NCI-H187 treated with DMSO at 0.1 percent for 48 hours (cell line): ENCODE results near the gene ATF7.
"Not testable (repeated sequence)": the region's sequence is repeated elsewhere in the genome, so short reads cannot be mapped to it uniquely, and the experiment has no call there.

ENCODE experiments used
- DNase-seq: peaks from one replicate; lab custom pipeline; 2025; lab: John Stamatoyannopoulos, UW

ATF7 gene

DNA sequence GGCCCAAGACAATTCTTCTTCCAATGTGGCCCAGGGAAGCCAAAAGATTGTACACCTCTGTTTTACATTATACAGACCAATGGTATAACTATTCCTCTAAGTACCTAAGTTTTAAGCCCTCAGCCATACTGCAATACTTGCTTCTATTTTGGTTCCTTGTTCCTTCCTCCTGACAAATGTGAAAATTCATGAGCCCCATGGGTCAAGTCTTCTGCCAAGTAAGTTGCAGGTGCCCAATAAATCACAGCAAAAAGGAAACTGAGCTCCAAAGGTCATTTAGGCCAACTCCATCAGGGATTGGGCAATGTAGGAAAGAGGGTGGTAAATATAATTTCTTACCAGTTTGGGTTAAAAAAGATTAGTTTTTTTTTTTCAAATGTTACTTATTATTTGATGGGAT lies 61.2 kb downstream of the ATF7 start:
- DNase-seq, result no peak

DNA sequence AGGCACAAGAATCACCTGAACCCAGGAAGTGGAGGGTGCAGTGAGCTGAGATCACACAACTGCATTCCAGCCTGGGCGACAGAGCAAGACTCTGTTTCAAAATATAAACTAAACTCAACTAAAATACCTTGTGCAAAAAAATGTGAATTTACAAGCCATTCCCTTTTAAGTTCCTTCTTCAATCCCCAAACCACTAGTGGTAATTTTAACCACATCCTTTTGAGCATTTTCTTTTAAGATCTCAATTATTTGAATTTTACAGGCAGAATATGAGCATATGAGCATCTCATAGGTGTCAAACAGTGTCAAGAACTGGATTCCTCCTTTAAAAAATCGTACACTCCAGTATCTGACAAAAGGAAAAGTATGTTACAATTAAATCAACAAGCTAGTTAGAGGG lies 61.9 kb downstream of the ATF7 start:
- no peak for DNase-seq

DNA sequence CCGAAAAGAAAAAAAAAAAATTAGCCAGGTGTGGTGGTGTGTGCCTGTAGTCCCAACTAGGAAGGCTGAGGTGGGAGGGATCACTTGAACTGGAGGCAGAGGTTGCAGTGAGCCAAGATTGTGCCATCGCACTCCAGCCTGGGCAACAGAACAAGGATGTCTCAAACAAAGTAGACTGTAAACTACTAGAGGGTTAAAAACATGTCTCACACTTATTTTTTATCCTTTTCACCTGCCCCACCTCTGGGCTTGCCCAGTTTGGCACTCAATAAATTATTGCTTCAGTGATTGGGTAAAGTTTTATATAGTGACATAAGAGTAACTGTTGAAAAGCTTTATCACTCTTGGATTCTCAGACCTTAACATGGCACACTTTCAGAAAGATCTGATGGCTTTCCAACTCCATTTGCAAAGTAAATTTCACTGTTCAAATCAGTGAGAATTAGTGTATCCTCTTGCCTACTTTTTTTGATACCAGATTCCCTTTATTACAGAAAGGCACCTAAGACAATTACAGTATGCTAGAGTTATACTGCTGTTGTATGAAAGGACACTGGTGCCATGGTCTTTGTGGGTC lies 62.6 kb downstream of the ATF7 start:
- no peak for DNase-seq

DNA sequence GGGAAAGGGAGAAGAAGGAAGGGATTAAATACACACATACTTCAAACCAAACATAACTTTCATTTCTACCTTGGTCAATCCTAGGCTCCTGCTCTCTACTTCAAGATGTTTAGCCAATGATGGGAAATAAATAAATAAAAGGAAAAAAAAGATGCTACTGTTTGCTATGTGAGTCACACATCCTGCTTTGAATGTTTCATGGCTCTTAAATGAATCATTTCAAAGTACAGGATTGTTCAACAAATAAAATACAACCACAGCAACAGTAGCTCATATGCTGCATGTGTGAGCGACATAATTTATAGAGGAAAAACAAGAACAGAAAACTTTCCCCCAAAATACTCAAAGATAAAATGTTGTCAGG lies 64.6 kb downstream of the ATF7 start:
- no peak for DNase-seq

DNA sequence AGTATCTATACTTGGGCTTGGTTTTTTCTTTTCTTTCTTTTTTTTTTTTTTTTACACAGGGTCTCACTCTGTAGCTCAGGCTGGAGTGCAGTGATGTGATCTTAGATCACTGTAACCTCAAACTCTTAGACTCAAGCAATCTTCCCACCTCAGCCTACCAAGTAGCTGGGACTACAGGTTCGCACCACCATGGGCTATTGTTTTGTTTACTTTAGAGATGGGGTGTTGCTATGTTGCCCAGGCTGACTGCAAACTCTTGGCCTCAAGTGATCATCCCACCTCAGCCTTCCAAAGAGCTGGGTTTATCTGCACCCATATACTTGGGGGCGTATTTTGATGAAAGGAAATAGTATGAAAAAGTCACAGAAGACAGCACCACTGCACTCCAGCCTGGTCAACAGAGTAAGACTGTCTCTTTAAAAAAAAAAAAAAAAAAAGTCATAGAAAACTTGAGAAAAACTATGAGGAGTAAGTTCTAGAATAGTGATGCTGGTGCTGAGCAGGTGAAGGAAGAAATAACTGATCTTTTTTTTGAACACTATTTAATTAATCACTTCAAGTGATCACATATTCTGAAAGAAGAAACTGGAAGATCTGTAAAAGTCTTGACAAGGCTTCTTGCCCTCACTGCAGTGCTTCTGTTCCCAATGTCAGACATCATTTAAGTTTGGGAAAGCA lies 65.1 kb downstream of the ATF7 start:
- no peak for DNase-seq

DNA sequence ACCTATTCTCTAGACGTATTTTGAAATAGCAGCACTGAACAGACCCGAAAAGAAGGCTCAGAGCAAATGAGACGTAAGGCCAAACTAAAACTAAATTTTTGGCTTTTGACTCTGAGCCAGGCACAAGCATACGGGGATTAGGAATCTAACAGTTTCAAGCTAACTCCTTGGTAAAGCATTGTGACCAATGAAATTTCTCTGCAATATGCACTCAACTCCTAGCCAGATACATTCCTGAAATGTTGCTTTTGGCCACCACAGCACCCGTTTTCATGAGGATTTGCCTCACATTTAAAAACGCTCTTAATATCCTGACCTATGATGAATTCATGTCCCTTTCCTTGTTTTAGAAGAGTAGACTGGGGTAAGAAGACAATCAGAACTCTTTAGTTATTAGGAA lies 65.8 kb downstream of the ATF7 start:
- DNase-seq, result no peak

DNA sequence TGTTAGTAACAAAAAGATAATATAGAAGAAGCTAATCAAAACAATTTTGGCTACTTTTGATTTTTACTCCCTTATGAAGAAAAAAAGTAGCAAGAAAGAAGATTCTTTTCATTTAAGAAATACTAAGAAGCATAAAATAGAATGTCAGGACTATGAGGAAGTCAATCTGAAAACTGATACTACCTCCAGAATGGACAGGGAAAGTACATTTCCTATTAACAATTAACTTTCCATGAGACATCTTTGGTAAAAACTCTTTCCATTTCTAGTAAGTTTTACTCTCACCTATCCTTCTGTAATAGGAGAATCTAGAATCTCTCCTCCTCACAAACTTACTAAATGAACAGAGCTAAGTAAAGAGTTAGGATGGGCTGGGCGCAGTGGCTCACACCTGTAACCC lies 67.6 kb downstream of the ATF7 start:
- no peak for DNase-seq

DNA sequence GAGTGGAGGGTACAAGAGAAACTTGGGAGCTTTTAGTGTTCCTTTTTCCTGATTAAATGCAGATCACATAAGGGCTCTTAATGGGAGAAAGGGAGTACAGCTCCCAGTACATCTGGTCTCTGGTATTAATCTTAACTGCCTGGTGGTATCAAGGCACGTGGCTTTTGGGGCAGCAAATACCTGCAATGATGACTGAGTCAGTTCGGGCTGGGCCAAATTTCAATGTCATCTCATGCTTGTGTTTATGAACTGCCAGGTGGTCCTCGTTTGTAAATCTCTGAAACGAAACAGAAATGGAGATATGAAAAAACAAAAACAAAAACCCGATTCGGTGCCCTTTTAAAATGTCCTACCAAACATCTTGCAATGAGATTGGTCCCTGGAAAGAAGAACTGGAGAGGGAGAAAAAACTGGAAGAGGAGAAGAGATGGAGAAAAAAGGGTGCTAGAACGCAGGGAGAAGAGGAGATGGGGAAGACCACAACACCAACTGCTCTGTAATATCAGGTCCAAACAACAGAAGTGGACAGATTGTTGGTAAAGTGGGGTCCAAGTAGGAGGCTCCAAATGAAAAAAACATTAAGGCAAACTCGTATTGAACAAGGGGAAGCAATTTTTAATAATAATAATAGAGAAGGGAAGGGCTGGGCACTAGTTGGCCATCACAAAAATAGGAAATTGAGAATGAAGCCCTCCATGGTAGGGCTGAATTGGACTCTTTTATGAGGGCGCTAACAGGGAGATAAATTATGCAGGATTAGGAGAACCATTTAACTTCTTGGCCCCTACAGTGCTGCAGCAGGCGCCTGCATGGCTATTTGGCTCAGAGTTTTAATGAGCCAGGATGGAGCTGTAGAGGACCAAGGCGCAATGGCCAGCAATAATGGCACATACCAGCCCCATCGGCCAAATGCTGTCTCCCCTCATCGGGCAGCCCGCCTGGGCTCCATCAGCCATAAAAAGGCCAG lies 73.5 kb downstream of the ATF7 start:
- DNase-seq, result no peak

DNA sequence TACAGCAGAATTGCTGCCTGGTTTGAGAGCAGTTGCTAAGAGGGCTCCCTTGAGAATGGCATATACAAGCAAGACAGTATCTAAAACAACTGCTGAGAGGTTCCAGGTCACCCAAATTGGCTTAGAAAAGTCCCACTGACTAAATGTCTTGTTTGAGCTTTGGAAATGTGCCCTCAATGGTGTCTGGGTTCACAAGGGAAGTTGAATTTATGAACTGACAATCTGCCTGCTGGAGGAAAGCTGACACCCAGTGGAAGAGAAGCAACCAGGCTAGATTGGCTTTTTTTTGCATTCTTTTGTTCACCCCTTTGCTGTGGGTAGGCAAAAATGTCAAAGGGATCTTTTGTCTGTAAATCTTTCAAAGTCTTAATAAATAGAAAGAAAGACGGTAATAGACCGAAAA lies 74.3 kb downstream of the ATF7 start:
- DNase-seq, result no peak

DNA sequence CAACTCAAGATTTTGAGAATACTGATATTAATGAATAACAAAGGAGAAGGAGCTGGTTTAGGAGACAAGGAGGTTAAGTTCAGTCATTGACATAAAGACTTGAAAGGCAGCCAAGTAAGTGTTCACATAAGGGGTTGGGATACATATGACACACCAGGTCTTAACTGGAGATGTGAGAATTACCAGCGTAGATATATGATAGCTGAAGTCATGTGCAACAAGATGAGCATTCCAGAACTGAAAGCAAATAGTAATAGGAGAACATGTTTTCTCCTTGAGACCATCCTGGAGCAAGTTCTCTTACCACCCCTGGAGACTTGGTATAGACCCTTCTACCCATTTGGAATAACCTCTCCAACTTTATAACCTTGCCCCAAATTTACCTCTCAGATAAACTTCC lies 75.6 kb downstream of the ATF7 start:
- no peak for DNase-seq

DNA sequence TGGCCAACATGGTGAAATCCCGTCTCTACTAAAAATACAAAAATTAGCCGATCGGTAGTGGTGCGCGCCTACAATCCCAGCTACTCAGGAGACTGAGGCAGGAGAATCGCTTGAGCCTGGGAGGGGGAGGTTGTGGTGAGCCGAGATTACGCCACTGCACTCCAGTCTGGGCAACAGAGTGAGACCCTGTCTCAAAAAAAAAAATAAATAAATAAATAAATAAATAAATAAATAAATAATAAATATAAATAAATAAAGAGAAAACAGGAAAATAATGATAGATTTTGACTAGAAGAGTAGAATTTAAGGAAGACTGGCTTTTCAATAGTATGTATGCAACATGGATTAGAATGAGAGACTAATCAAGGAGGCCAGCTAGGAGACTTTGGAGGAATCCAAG lies 76.1 kb downstream of the ATF7 start:
- DNase-seq, result not testable (repeated sequence)

DNA sequence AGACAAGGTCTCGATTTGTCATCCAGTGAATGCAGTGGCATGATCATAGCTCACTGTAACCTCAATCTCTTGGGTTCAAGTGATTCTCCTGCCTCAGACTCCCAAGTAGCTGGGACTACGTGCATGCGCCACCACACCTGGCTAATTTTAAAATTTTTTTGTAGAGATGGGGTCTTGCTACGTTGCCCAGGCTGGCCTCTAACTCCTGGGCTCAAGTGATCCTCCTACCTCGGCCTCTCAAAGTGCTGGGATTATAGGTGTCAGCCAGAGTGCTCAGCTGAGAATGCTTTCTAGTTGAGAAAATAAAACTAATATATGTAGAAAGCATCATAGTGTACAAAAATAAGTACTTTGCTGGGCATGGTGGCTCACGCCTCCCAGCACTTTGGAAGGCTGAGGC lies 77.8 kb downstream of the ATF7 start:
- not testable (repeated sequence) for DNase-seq

DNA sequence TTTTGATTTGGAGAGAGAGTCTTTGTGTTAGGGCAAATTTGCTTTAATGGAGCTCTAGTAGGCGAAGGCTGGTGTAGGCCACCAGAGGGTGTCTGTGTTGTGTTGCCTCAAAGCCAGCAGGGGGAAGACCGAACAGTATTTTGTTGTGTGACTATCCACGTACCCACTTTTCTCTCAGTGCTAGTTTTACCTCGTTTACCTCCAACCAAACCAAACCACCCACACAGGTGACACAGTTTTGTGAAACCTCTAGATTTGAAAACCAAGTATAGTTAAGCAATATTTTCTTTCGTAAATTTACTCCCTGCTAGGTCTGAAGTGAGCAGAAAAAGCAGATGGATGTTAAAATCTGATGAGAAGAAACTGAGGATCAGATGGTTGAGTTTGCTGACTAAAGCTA lies 82.6 kb downstream of the ATF7 start:
- no peak for DNase-seq

DNA sequence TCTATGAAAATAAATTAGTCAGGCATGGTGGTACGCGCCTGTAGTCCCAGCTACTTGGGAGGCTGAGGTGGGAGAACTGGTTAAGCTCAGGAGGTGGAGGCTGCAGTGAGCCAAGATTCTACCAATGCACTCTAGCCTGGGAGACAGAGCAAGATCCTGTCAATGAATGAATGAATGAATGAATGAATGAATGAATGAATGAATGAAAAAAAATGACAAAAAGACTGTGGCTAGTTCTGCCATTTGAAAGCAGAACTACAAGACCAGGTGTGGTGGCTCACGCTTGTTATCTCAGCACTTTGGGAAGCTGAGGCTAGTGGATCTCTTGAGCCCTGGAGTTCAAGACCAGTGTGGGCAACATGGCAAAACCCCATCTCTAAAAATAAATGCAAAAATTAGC lies 86.7 kb downstream of the ATF7 start:
- no peak for DNase-seq

DNA sequence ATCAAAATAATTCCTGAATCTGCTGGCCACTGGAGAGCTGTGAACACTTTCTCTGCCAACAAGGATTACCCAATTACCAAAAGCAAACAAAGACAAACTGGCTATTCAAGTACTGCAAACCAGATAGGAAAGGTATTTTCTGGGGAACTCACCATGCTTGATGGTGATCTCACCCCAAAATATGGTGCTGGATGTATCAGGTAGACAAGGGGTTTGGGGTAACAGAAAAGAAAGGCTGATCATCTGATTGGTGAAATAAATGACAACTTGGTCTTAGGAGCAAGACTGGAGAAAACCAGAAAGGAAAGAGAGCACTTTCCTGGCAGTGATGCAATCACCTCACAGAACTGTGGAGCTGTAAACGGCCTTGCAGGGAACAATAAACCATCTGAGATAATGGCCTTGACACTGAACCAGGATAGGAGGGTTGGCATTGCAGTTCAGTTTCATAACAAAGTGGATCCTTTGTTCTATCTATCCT lies 87.9 kb downstream of the ATF7 start:
- DNase-seq, result no peak

DNA sequence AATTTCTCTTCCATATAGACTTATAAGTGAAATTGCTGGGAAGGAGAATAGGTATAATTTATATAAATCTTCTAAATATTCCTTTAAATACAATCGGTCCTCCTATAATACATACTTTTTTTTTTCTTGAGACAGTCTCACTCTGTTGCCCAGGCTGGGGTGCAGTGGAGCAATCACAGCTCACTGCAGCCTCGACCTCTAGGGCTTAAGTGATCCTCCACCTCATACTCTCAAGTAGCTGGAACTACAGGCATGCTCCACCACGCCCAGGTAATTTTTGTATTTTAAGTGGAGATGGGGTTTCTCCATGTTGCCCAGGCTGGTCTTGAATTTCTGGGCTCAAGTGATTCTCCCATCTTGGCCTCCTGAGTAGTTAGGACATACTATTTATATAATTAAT lies 89.2 kb downstream of the ATF7 start:
- DNase-seq, result no peak

DNA sequence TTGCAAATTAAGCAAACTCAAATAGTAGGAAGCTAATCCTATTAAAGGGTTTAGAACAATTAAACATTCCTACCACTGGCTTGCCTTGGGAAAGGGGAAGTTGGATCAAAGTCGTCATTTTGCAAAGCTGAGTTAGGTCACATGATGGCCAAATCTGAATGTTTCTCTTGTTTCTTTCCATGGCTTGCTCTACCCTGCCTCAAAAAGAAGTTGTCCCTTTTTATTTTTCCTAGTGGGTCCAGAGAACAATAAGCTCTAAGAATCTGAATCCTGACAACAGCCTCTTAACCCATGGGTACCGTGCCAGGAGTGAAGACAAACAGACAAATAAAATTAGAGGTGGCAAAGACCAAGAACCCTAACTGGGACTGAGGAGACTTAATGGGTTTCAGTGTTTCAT lies 92.7 kb downstream of the ATF7 start:
- no peak for DNase-seq

DNA sequence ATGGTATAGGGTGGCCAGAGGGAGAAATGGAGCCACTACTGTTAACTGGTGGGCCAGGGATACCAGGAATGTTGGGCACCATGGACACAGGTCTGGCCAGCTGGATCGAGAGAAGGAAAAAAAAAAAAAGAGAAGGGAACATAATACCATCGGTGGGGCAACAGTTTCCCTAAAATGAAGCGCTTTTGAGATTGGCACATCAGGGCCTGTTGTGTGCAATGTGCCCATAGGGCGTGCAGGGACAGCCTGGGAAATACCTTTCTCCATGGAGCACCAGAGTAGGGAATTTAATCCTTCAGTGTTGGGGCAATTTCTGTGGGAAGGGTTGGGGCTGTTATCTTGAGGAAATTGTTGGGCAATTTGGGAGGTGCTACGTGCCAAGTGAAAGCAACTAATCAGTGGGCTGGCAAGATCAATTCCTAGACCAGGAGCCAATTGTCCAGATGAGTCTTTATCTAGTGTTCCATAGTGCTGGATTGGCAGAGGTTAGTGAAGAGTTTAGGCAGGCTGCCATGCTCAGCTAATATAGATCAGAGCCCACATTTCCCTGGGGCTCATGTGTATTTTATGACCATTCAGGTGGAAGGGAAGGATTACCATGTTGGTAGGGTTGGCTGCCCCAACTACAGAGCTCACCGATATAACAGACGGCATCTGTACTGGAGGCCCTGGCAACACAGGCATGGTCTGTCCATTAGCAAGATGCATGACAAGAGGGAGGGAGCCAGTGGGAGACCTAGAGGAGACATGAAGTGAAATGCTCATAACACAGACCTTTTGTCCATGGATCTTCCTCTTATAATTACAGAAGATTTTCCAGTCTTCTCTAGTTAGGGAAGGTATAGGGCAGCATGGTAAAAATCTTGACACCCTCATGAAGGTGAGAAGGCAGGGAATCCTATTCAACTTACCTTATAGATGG lies 93.4 kb downstream of the ATF7 start:
- DNase-seq, result no peak

DNA sequence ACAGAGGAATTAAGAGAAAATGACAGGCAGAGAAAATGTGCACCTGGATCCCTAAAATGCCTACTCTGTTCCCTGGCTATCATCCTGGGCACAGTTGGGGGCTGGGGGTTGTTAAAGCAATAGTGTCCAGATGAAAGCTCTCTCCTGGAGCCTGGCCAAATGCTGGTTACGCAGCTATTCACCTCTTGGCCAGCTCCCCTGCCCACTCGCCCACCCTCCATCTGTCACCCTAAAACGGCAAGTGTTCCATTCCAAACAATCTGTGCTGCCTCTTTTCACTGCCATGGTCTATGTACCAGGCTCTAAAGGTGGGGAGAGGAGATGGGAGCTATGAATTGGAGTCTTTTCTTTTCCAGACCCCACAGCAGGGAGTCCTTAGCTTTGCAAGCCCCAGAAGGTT lies 94.2 kb downstream of the ATF7 start:
- DNase-seq, result no peak

DNA sequence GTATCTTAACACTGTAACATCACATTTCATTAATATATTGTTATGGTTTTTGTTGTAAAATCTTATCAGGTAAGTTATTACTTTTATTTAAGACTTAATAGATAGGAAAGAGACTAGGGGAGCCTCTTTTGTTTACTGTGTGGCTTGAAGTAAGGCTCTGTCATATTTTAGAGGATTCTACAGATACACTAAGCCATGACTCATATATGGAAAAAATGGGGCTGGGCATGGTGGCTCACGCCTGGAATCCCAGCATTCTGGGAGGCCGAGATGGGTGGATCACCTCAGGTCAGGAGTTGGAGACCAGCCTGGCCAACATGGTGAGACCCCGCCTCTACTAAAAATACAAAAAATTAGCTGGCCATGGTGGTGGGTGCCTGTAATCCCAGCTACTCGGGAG lies 95.3 kb downstream of the ATF7 start:
- DNase-seq, result no peak

DNA sequence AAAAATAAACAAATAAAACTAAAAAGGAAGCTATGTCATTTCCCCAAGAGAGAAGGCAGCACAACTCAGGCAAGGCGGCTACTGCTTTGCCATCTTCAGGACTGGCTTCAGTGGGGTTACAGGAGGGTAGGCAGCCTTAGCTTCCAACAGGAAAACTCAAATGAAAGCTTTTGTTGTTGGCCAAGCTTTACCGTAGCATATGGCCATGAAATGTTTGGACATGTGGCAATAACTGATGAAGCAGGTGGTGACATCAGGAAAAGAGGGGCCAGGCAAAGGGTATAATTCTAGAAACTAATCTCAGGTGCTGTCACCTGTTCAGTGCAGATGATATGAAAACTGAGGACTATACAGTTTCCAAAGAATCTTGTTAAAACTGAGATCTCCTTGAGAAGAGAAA lies 96.1 kb downstream of the ATF7 start:
- no peak for DNase-seq

DNA sequence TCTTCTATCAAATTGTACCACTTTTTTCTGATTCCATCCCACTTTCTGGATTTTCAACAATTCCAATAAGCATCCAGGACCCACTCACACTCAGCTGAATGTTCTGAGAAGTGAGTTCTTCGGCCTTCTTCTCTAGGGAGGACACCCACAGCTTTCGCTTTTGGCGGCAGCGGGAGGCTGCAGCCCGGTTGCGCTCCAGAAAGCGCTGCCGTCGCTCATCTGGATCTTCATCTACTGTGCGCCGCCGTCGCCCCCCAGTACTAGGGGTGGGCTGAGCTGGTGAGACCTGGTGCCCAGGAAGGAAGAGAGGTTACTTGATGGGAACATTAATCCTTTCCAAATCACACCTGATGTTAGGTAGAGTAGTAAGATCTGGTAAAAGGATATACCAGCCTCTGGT lies 101.7 kb downstream of the ATF7 start:
- no peak for DNase-seq
